ENCODE measurements around the gene SLC38A4.
"Not testable (repeated sequence)": the region's sequence is repeated elsewhere in the genome, so short reads cannot be mapped to it uniquely, and the experiment has no call there.

Gene SLC38A4

DNA sequence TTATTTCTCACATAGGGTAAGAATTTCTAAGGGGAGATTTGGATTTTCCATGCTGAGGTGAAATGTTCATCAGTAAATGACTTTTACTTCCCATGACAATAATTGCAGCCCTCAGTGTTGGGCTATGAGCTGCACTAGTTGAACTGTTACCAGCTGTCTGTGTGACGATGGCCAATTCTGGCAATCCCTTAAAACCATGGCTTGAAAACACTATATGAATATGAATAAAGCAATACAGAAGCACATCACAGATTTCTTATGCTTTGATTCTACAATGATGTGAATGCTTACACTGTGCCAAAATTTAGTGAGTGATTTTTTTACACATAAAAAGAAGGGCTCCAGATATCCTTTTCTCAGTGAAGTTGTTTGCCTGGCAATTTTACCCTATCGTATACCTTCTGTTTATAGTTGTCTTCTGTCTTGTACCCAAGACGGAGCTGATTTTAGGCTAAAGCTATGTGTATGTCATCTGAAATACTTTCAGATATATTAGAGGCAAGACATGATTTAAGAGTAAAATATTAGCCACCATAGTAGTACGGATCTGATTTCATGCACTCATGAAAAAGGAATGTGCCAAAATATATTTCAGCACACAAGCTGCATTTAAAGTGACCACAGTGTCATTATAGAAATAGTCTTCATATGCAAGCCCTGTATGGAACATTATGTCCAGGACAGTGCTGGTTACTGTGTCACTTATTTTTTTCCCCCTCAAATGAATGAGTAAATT, 52.0 kb downstream of the SLC38A4 start:
- DNase-seq, result no peak

DNA sequence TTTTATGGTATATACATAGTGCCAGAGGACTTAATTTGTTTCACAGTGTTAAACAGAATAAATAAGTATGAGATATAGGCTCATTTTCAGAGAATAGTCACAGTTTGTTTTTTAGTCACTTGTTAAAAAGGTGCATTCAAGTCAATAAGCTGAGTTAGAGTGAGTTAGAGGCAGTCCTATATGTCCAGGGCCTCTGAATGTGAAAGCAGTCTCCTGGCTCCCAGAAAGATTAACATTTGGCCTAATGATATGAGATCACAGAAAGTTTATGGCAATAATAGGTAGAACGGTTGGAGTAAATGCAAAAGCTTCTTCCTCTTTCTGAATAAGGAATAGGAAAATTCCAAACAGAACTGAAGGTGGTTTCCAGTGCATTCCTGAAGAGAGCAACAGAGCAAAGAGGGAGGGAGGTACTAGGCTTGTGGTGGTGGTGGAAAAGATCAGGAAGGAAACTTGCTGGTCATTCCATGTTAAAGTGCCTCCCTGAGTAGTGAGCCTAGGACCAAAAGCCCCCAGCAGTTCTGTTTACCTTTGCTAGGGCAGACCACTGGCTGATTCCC, 54.4 kb downstream of the SLC38A4 start:
- DNase-seq, result no peak

DNA sequence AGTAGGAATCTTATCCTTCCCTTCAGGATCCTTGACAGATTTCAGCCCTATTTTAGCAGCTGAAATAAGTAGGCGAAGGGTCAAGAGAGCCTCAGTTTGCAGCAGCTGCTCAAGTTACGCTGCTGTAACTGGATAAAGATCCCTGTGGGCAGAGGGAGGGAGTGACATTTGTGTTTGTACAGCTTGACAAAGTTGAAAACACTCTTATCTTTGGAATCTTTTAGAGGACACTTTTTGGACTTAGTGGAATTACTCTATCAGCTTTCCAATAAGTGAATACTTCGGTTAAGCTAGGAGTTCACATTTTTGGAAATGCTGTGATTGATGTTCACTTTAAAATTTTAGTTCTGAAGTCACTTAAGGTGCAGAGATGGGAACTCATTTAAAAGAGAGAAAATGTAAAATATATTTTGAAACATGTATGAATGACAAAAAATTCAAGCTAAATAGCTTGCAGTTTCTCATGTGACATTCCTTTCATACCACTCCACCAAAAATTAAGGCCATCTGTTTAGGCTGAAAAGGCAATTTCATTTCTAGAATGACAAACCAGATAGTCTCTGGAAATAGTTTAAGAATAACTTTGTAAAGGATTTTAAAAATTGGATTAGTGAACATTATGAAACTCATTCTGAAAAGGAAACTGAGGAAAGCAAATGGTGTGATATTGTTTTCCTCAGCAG, 55.2 kb downstream of the SLC38A4 start:
- DNase-seq, result no peak

DNA sequence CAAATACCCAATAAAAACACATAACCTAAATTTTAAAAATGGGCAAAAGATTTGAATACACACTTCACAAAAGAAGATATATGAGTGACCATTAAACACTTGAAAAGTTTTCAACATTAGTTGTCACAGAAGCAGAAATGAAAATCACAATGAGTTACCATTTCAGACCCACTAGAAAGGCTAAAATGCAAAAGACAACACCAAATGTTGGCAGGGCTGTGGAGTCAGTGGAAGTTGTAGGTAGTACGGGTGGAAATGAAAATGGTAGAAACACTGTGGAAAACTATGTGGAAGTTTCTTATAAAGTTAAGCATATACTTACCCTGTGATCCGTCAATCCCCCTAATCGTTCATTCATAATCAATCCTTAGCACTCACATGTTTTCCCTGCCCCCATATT, 61.8 kb downstream of the SLC38A4 start:
- no peak for DNase-seq

DNA sequence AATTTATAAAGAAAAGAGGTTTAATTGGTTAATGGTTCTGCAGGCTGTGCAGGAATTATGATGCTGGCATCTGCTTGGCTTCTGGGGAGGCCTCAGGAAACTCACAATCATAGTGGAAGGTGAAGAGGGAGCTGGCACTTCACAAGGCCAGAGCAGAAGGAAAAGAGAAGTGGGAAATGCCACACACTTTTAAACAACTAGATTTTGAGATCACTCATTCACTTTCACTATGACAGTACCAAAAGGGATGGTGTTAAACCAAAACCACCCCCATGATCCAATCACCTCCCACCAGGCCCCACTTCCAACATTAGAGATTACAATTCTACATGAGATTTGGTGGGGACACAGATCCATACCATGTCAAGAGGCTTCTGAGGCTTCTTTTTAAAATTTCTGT, 62.6 kb downstream of the SLC38A4 start:
- DNase-seq, result no peak

DNA sequence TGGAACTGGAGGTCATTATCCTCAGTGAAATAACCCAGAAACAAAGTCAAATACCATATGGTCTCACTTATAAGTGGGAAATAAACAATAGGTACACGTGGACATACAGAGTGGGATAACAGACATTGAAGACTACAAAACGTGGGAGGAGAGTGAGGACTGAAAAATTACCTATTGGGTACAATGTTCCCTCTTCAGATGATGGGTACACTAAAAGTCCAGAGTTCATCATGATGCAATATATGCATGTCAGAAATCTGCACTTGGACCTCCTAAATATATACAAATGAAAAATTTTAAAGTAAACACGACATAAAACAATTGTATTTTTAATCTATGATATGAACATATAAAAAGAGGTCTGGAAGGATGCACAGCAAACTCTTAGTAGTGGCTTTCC, 71.2 kb downstream of the SLC38A4 start:
- DNase-seq, result no peak

DNA sequence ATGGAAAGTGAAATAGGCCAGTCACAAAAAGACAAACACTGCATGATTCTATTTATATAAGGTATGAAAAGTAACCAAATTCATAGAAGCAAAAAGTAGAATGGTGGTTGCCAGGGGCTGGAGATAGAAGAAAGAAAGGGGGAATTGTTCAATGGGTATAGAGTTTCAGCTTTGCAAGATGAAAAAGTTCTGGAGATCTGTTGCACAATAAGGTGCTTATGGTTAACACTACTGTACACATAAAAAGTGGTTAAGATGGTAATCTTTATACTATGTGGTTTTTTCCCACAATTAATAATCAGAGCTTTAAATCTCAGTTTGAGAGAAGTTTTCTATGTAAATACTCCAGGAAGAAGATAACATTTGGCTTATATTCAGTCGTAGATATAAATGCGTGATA, 73.4 kb downstream of the SLC38A4 start:
- no peak for DNase-seq

DNA sequence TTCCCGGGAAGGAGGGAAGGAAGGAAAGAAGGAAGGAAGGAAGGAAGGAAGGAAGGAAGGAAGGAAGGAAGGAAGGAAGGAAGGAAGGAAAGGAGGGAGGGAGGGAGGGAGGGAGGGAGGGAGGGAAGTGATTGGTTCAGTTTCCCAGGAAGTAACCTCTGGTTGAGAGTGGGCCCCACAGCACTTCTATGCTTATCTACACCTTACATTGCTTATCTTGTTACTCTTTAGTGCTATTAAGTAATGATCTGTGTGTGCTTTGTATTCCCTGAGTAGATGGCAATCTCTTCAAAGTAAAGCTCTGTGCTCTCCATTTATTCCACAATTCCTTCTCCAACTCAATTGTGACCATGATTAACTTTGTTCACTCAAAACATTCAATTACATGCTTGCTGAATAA, 74.6 kb downstream of the SLC38A4 start:
- DNase-seq, result no peak

DNA sequence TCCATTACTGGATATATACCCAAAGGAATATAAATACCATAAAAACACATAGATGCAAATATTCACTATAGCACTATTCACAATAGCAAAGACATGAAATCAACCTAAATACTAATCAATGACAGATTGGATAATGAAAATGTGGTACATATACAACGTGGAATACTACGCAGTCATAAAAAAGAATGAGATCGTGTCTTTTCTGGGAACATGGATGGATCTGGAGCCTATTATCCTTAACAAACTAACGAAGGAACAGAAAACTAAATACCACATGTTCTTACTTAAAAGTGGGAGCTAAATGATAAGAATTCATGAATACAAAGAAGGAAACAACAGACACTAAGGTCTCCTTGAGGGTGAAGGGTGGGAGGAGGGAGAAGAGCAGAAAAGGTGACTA, 76.5 kb downstream of the SLC38A4 start:
- no peak for DNase-seq

DNA sequence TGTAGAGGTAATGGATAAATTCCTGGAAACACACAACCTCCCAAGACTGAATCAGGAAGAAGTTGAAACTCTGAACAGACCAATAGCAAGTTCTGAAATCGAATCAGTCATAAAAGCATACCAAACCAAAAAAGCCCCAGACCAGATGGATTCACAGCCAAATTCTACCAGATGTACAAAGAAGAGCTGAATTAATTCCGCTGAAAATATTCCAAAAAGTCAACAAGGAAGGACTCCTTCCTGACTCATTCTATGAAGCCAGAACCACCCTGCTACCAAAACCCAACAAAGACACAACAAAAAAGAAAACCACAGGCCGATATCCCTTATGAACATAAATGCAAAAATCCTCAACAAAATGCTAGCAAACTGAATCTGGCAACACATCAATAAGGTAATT, 81.5 kb downstream of the SLC38A4 start:
- no peak for DNase-seq

DNA sequence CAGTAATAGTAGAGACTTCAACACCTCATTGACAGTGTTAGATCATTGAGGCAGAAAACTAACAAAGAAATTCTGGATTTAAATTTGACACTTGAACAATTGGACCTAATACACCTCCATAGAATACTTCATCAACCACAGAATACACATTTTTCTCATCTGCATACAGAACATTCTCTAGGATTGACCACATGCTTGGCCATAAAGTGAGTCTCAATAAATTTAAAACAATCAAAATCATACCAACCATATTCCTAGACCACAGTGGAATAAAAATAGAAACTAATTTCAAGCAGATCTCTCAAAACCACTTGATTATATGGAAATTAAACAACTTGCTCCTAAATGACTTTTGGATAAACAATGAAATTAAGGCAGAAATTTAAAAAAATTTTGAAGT, 82.3 kb downstream of the SLC38A4 start:
- DNase-seq, result no peak

DNA sequence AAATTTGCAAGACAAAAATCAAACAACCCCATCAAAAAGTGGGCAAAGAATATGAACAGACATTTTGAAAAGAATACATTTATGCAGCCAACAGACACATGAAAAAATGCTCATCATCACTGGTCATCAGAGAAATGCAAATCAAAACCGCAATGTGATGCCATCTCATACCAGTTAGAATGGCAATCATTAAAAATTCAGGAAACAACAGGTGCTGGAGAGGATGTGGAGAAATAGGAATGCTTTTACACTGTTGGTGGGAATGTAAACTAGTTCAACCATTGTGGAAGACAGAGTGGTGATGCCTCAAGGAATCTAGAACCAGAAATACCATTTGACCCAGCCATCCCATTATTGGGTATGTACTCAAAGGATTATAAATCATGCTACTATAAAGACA, 83.5 kb downstream of the SLC38A4 start:
- not testable (repeated sequence) for DNase-seq

DNA sequence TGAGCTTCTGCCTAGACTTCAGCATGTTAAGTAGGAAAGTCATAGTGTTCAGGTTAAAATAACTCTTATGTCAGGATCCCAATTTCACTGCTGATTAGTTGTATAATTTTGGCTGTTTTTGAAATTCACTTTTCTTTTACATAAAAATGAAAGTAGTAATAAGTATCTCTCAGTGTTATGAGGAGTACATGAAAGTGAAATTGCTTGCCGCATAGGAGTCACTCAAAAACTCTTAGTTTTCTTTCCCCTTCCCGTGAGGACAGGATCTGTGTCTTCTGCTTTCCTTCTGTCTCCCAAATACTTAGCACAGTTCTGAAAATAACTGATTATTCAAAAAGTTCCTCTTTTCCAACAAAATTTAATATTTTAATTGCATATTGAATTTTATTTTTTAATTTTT, 100.5 kb downstream of the SLC38A4 start:
- no peak for DNase-seq

DNA sequence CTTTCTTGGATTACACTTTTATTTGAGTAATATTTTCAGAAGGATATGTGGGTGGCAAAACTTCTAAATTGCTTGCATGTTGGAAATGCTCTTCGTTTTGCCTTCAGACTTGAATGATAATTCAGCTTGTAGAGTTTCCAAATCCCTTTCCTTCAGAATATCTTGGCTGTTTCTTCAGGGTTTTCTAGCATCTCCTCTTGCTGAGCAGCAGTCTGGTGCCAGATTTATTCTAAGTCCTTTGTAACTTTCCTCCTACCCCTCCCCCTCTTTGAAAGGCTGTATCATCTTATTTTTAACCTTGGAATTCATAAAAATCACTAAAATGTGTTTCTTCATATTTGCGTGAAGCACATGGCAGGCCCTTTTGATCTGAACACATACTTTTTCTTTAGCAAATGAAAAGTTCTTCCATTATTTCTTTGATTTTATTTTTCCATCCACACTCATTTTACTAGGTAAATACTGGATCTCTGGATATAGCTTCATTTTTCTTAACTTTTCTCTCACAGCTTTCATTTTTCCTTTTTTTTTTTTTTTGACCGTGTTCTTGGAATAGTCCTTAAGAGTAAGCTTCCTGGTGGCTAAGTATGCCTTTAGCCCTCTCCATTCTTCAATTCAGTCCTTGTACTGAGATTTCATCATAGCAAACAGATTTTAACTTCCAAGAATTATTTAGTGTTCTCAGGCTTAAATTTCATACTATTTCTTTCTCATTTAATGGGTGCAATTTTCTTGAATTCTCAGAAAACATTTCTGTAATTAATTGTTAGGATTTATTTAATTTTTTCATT, 102.0 kb downstream of the SLC38A4 start:
- DNase-seq, result no peak

DNA sequence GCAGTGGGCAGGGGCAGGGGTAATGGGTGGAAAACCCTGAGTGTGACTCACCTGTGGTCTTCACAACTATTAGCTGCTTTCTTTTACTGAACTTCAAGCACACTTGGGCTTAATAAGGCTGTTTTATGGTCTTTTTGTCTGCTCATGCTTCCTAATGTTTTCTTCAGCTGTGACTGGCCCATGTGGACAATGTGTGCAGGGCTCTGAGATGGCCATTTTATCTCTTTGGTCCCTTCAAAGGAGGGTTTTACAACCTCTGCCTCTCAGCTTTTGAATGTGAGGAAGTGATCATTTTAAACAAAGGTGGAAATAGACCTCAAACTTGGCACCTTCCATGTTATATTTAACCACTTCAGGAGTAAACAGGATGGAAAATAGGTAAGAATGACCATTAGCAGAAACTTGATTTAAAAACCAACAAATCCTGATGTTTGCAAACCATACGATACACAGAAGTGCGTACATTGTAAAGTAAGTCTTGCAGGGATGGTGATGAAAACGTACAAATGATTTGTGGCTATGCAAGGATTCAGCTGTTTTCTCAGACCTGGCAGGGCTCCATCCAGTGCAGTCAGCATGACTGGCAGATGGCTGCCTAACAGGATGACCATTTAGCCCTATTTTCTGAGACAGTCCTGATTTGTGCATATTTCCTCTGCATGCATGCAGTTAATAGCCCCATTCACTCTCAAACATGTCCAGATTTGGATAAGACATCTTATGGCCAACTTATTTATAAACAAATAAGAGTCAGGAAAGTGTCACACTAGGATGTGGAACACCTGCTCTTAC, 103.2 kb downstream of the SLC38A4 start:
- DNase-seq, result no peak

DNA sequence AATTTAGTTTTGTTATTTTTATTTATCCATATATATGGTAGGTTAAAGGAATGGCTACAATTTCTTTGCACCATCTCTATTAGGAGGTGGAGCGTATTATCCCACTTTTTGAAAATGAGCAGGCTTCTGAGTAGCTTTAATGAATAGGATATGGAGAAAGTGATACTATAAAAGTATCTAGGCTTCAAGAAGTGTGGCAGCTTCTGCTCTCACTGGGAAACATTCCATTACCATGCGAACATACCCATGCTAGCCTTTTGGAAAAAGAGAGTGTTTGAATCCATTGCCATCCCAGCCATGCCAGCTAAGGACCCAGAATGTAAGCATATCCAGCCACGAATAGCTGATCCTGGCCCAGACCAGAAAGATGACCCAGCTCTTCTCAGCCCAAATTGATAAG, 107.3 kb downstream of the SLC38A4 start:
- DNase-seq, result no peak

DNA sequence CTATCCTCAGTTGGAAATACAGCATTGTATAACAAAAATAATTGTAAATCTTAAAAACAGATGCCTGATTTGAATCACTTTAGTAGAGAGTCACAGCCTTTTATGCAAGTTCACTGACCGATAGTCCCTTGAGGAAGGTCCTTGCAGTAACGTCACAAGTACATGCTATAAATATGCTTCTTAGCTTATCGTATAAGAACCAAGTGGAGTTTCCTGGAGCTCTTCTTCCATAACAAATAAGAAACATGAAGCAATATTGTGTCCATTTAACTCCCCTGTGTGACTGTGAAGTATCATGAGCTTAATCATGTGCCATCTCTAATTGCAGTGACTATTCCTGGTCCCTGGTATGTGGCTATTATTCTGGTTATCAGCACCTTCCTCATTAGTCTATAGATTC, 107.9 kb downstream of the SLC38A4 start:
- DNase-seq, result no peak

DNA sequence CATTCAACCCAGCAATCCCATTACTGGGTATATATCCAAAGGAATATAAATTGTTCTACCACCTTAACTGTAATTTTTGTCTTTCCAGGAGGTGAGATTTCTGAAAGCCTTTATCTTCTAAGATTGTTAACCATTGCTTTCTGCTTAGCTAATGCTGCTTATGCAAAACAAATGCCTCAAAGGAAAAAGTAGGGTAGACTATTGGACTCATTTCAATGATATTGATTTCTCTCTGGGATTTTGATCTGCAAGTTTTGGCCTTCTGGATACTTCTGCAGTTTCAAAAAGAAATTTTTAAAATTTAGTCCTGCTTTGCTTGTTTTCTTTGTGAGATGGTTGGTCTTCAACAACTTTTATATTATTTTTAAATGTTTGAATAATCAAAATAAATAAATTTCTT, 108.6 kb downstream of the SLC38A4 start:
- DNase-seq, result no peak

Measured in NCI-H748 treated with DMSO at 0.1 percent for 48 hours (cell line).